K562 (cell line): ENCODE data around the gene KLHL20. TPM values are rescaled to one million over a fixed set of nuclear protein-coding genes. Genes with fewer than 3 reads are reported as not detected.

Experiments used
- ARID2 ChIP-seq: fragments of 450-650 bp; IDR thresholded peaks from 2 replicates; pipeline ENCODE4 v1.6.1; 2017; ENCODE audit warnings: antibody characterized with exemption, mild to moderate bottlenecking
- BRD4 ChIP-seq: fragments of 200-600 bp; sonication (generic); IDR thresholded peaks from 2 replicates; pipeline ENCODE4 v1.6.1; 2017; ENCODE audit warnings: inconsistent platforms
- CEBPZ ChIP-seq: fragments of 150-350 bp; IDR thresholded peaks from 2 replicates; pipeline ENCODE4 v1.6.1; 2014; ENCODE audit warnings: low read depth, mild to moderate bottlenecking, low read length, borderline replicate concordance
- ILK ChIP-seq: fragments of 450-650 bp; IDR thresholded peaks from 2 replicates; pipeline ENCODE4 v1.6.1; 2016; ENCODE audit warnings: missing genetic modification characterization, low read depth, mild to moderate bottlenecking, missing compliant biosample characterization, moderate library complexity, borderline replicate concordance
- MCM2 ChIP-seq: fragments of 450-650 bp; IDR thresholded peaks from 2 replicates; pipeline ENCODE4 v1.6.1; 2017; ENCODE audit warnings: low read depth, mild to moderate bottlenecking
- NFXL1 ChIP-seq: fragments of 450-650 bp; formaldehyde crosslinking; IDR thresholded peaks from 2 replicates; pipeline ENCODE4 v1.4.0; 2021; ENCODE audit warnings: mild to moderate bottlenecking
- NR2C1 ChIP-seq, 2 experiments: fragments of 450-650 bp; IDR thresholded peaks; 2 replicates each; pipeline ENCODE4 v1.6.1; 2017; ENCODE audit warnings: mild to moderate bottlenecking in 2 of 2, antibody characterized with exemption in 1 of 2, inconsistent platforms in 1 of 2, missing compliant biosample characterization in 1 of 2, missing genetic modification characterization in 1 of 2
- SIN3B ChIP-seq: fragments of 450-650 bp; IDR thresholded peaks from 2 replicates; pipeline ENCODE4 v1.6.1; 2017; ENCODE audit warnings: low read depth, mild to moderate bottlenecking, moderate library complexity
- SNRNP70 ChIP-seq: fragments of 200-400 bp; formaldehyde crosslinking; optimal IDR thresholded peaks from 2 replicates; pipeline ENCODE3; 2017; ENCODE audit warnings: low read depth, low read length
- YBX1 ChIP-seq: fragments of 450-650 bp; IDR thresholded peaks from 2 replicates; pipeline ENCODE4 v1.7.1; 2016; ENCODE audit warnings: mild to moderate bottlenecking
- ZFP91 ChIP-seq: sonication (generic); formaldehyde crosslinking; IDR thresholded peaks from 2 replicates; pipeline ENCODE4 v1.8.0; 2022; ENCODE audit warnings: mild to moderate bottlenecking, missing genetic modification reagents
- ZFPM2 ChIP-seq: fragments of 250-450 bp; sonication (Bioruptor Pico); IDR thresholded peaks from 2 replicates; pipeline ENCODE4 v1.5.1; 2022; ENCODE audit warnings: mild to moderate bottlenecking
- ZNF197 ChIP-seq: fragments of 200-800 bp; sonication (Bioruptor generic); IDR thresholded peaks from 2 replicates; pipeline ENCODE4 v1.6.1; 2016; ENCODE audit warnings: low read depth, missing genetic modification characterization, missing compliant biosample characterization
- ZNF436 ChIP-seq: fragments of 250-450, 450-650 bp; sonication (Bioruptor Pico); formaldehyde crosslinking; IDR thresholded peaks from 2 replicates; pipeline ENCODE4 v1.7.0; 2020; ENCODE audit warnings: mild to moderate bottlenecking
- ZNF639 ChIP-seq, 2 experiments: fragments of 200-800 bp in 1 of 2; sonication (Bioruptor generic) in 1 of 2; sonication (generic) in 1 of 2; formaldehyde crosslinking in 1 of 2; IDR thresholded peaks in 1 of 2; conservative IDR thresholded peaks in 1 of 2; 2 replicates each; pipeline versions ENCODE4 v1.5.0 to v1.6.1; 2016 to 2020; ENCODE audit warnings: missing compliant biosample characterization in 1 of 2, missing genetic modification characterization in 1 of 2, missing genetic modification reagents in 1 of 2
- ZNF644 ChIP-seq: fragments of 200-800 bp; sonication (Bioruptor generic); IDR thresholded peaks from 2 replicates; pipeline ENCODE4 v1.6.1; 2016; ENCODE audit warnings: low read depth, missing genetic modification characterization, missing compliant biosample characterization
- polyA plus RNA-seq, 8 experiments: library from polyadenylated mRNA; depleted of rRNA in 4 of 8; stranded (reverse) in 5 of 8; unstranded in 3 of 8; fragments of >200 nt; fragmentation: Nextera tagmentation in 2 of 8; fragmentation: Illumina TruSeq in 1 of 8; extraction: Ambion mirVana in 2 of 8; extraction: Trizol in 1 of 8; gene quantifications; 2 replicates each; pipeline versions ENCODE4 v1.2.1 to v1.2.3, GENCODE V29; 2011 to 2014; ENCODE audit warnings: inconsistent platforms in 1 of 8, missing spikeins in 1 of 8
- total RNA-seq, 7 experiments: library from RNA; depleted of rRNA in 6 of 7; stranded (reverse); fragments of >200 nt in 6 of 7; fragmentation: Illumina TruSeq in 2 of 7; extraction: Trizol in 2 of 7; gene quantifications; 2 replicates each; pipeline versions ENCODE4 v1.2.1 to v1.2.3, GENCODE V29; 2011 to 2021; ENCODE audit warnings: low replicate concordance in 1 of 7

KLHL20 gene
- total and polyA plus RNA-seq, 9 of the 15 experiments (the other 6 are each of a cell fraction or from before 2014, with no cell fraction given): 8.9 to 23.2 (median 16.8) TPM

GRCh38 chr1:173714759-173715537 lies at the start of gene KLHL20 (continued):
- TF ChIP-seq CEBPZ: no peak
- no peak for TF ChIP-seq MCM2
- TF ChIP-seq NR2C1 (IDR thresholded peaks at IDR 0.05): peak; percentile 95
- TF ChIP-seq NR2C1 (tag; IDR thresholded peaks at IDR 0.05): peak; percentile 97
- no peak; the same call in 1 of the 2 replicates for TF ChIP-seq ZNF197 (CRISPR knock-in tag)
- peak; percentile 68; the same call in 1 of the 2 replicates for TF ChIP-seq ZNF644
- TF ChIP-seq ZNF639 (CRISPR knock-in tag; conservative IDR thresholded peaks at IDR 0.05 in 1 of 2, IDR thresholded peaks at IDR 0.05 in 1 of 2): peak in 1 of 2 experiments; percentile 58; a peak in 1 of 4 replicates
- 0 out of 2 replicates have a peak, but pooled peaks have one; percentile 30 for TF ChIP-seq ARID2
- TF ChIP-seq NFXL1 (CRISPR knock-in tag): no peak
- TF ChIP-seq YBX1: no peak
- TF ChIP-seq SNRNP70: no peak
- no peak for TF ChIP-seq ZFPM2 (CRISPR knock-in tag)
- peak; percentile 62; the same call in 1 of the 2 replicates for TF ChIP-seq ZNF436 (CRISPR knock-in tag)
- peak; percentile 13; the same call in 1 of the 2 replicates for TF ChIP-seq ZFP91 (CRISPR knock-in tag)
- TF ChIP-seq BRD4: peak; percentile 95; the same call in 1 of the 2 replicates
- peak; percentile 80 for TF ChIP-seq SIN3B
- no peak for TF ChIP-seq ILK (tag)
